Suppressor macrophage treated with lipopolysaccharide for 1 hour (primary cell): ENCODE measurements around the gene NUTM2F.
"Not testable (repeated sequence)": the region's sequence is repeated elsewhere in the genome, so short reads cannot be mapped to it uniquely, and the experiment has no call there.

Experiments used
- DNase-seq, 3 donors: peaks; one replicate each; pipeline ENCODE4 v3.0.0-alpha.2; 2020 to 2022

Gene NUTM2F

GRCh38 chr9:94328544-94328943 is at the start of gene NUTM2F:
TSS of gene NUTM2F (minus strand) at chr9:94328644. CDS start at chr9:94328623, 21 bp downstream.
- not testable (repeated sequence) for DNase-seq

GRCh38 chr9:94375197-94375596 is 46.8 kb upstream of the NUTM2F start:
- peak; percentile 31 to 37 (median 35) for DNase-seq

- peak; percentile 91 to 95 (median 92) for DNase-seq
These were observed 46.0 kb upstream of the NUTM2F start for GRCh38 chr9:94374176-94375056.

GRCh38 chr9:94373779-94374175 is 45.3 kb upstream of the NUTM2F start:
- DNase-seq = not testable (repeated sequence)

GRCh38 chr9:94370266-94370665 is 41.8 kb upstream of the NUTM2F start:
- not testable (repeated sequence) for DNase-seq

- not testable (repeated sequence) for DNase-seq
These were observed 35.7 kb upstream of the NUTM2F start for GRCh38 chr9:94364093-94364614.

GRCh38 chr9:94357158-94357557 is 28.7 kb upstream of the NUTM2F start:
- DNase-seq = not testable (repeated sequence)

GRCh38 chr9:94351901-94352723 is 23.7 kb upstream of the NUTM2F start:
- DNase-seq = not testable (repeated sequence)

- DNase-seq = not testable (repeated sequence)
These were observed 20.3 kb upstream of the NUTM2F start for GRCh38 chr9:94348754-94349153.

GRCh38 chr9:94347451-94347850 is 19.0 kb upstream of the NUTM2F start:
- DNase-seq = peak in 1 of 3 donors; percentile 4

- DNase-seq = not testable (repeated sequence)
These were observed 13.3 kb upstream of the NUTM2F start for GRCh38 chr9:94341703-94342102.

- not testable (repeated sequence) for DNase-seq
These were observed 12.3 kb upstream of the NUTM2F start for GRCh38 chr9:94340750-94341149.

GRCh38 chr9:94339657-94340056 is 11.2 kb upstream of the NUTM2F start:
- DNase-seq = peak in 2 of 3 donors; percentile 6 to 34

- not testable (repeated sequence) for DNase-seq
These were observed 10.3 kb upstream of the NUTM2F start for GRCh38 chr9:94338723-94339122.

GRCh38 chr9:94336445-94336844 is 8.0 kb upstream of the NUTM2F start:
- not testable (repeated sequence) for DNase-seq

- DNase-seq = not testable (repeated sequence)
These were observed 2.9 kb downstream of the NUTM2F start for GRCh38 chr9:94325583-94325982.

GRCh38 chr9:94323153-94323798 is 5.2 kb downstream of the NUTM2F start:
- DNase-seq = not testable (repeated sequence)

GRCh38 chr9:94322342-94322940 is 6.0 kb downstream of the NUTM2F start:
- not testable (repeated sequence) for DNase-seq

GRCh38 chr9:94317949-94318657 is 10.3 kb downstream of the NUTM2F start:
- DNase-seq = not testable (repeated sequence)

GRCh38 chr9:94316236-94316635 is 12.2 kb downstream of the NUTM2F start:
- DNase-seq = not testable (repeated sequence)
